T-helper 22 cell (primary cell): Measurements from ENCODE around the gene SMYD5.

Experiments
- DNase-seq: peaks from one replicate; pipeline ENCODE4 v3.0.0-alpha.2; 2020; ENCODE audit warnings: low read depth

The SMYD5 gene

DNA sequence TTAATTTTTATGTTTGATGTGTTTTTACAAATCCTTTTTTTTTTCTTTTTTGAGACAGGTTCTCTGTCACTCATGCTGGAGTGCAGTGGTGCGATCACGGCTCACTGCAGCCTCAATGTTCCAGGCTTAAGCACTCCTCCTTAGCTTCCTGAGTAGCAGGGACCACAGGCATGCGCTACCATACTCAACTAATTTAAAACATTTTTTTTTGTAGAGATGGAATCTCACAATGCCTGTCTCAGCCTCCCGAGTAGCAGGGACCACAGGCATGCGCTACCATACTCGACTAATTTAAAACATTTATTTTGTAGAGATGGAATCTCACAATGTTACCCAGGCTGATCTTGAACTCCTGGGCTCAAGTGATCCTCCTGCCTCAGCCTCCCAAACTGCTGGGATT, 8.4 kb upstream of the SMYD5 start:
- DNase-seq = no peak

GRCh38 chr2:73208258-73208657, 5.8 kb upstream of the SMYD5 start:
- no peak for DNase-seq

GRCh38 chr2:73210019-73210418, 4.0 kb upstream of the SMYD5 start:
- DNase-seq = no peak

- no peak for DNase-seq
Observed at GRCh38 chr2:73210696-73211095, 3.3 kb upstream of the SMYD5 start.

DNA sequence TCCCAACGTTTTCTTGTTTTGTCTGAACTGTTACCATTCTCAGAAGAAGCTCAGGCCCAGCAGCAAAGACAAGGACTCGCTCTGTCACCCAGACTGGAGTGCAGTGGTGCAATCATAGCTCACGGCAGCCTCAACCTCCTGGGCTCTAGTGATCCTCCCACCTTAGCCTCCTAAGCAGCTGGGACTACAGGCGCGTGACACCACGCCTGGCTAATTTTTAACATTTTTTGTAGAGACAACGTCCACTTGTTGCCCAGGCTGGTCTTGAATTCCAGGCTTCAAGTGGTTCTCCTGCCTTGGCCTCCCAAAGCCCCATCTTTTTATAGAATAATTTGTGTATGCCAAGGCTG, 2.0 kb upstream of the SMYD5 start:
- DNase-seq = no peak

- peak; percentile 30 for DNase-seq
Observed at GRCh38 chr2:73212448-73213176, 1.4 kb upstream of the SMYD5 start.

DNA sequence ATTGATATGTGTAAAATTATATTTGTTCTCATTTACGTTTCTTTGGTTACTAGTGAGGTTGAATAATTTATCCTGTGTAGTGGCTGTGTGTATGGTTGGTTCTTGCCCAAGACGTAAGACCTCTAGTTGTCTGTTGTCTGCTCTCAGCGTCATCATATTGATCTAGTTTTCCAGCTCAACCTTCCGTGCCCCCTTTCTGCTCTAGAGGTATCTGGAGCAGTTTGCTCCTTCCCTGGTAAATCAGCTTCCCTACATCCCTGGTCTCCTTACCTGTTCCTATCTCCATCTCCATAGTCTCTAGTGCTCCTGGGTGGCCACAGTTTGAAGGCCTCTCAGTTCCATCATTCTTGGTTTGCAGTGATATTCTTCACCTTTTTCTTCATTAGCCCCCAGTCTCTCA, 1.2 kb downstream of the SMYD5 start:
- DNase-seq = no peak

GRCh38 chr2:73217160-73217559, 3.1 kb downstream of the SMYD5 start:
- DNase-seq = no peak

DNA sequence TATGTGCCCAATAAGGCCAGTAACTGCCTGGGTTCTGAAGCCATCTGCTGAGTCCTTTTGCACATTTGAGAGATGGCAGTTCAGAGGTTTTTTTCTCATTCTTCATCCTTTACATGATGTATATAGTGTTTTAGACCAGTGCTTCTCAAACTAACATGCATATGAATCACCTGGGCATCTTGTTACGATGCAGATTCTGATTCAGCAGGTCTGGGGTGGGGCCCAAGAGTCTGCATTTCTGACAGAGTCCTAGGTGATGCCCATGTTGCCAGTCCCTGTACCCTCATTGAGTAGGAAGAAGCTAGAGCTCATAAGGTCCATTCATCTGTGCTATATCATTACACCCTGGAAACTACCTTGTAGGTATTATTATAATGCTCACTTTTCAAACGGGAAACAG, 3.8 kb downstream of the SMYD5 start:
- no peak for DNase-seq

GRCh38 chr2:73218298-73218697, 4.3 kb downstream of the SMYD5 start:
- DNase-seq = no peak

DNA sequence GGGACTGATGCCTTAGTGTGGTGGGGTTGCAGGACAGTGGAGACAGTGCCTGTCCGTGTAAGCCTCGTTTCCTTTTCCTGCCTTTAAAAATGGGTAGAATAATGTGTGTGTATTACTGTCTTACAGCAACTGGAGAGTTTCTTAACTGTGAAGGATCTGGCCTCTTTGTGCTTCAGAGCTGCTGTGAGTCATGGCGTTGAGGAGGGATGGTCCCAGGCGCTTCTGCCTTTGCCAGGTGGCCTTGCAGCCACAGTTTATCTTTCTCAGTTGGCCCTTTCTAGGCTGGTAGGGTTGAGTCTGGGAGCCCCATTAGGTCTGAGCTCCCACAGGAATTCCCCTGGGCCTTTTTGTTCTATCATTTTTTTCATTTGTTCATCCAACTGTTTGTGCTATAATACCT, 9.8 kb downstream of the SMYD5 start:
- no peak for DNase-seq

GRCh38 chr2:73225513-73226360, 11.7 kb downstream of the SMYD5 start:
- no peak for DNase-seq

GRCh38 chr2:73227086-73227485, 13.0 kb downstream of the SMYD5 start:
- no peak for DNase-seq

- no peak for DNase-seq
Observed at GRCh38 chr2:73228631-73229030, 14.6 kb downstream of the SMYD5 start.

- no peak for DNase-seq
Observed at GRCh38 chr2:73232403-73233153, 18.5 kb downstream of the SMYD5 start.

GRCh38 chr2:73233154-73233931, 19.3 kb downstream of the SMYD5 start, which contains the start of gene PRADC1:
Gene PRADC1, minus strand, starts transcription at chr2:73233239. Its CDS starts 79 bp downstream, at chr2:73233160.
- DNase-seq = peak; percentile 95

DNA sequence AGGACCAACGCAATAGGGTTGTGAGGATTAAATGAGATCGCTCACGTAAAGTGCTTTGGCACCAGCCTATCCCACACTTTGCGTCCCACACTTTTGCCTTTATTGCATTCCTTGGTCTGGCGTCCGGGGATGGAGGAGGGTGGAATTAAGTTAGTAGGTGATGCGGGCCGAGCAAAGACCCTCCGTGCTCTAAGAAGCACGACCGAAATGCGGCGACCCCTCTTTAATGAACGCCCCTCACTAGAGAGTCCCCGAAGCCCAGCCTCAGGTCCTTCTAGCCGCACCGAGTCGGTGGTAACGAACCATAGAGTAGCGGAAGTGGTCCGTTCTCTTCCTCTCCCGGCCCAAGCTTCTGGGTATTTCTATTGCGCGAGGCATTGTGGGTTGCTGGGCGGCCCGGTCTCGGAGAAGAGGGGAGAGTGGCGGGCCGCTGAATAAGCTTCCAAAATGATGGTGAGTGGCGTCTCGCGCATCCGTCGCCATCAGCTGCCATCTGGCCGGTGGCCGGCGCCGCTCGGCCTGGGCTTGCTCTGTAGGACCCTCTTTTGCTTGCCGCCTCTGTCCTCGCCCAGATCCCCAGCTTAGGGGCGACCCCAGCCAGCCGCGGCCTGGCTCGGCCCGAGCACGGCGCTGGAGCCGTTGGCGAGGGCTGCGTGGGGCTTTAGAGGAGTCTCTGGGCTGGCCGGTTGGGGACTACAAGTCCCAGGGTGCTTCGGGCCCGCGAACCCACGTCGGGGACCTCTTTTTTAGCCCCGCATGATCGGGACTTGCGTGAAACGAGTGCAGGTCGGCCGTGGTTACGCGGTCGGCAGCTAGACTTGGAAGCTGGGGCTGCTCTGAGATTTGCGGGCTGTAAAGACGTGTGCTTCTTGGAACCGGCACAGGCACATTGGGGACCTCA, 20.1 kb downstream of the SMYD5 start, which contains the start of gene CCT7:
TSS of gene CCT7 (plus strand) at position 377 of the 901 bp plus-strand sequence. CDS start at position 448, 71 bp downstream.
- peak; percentile 84 for DNase-seq

DNA sequence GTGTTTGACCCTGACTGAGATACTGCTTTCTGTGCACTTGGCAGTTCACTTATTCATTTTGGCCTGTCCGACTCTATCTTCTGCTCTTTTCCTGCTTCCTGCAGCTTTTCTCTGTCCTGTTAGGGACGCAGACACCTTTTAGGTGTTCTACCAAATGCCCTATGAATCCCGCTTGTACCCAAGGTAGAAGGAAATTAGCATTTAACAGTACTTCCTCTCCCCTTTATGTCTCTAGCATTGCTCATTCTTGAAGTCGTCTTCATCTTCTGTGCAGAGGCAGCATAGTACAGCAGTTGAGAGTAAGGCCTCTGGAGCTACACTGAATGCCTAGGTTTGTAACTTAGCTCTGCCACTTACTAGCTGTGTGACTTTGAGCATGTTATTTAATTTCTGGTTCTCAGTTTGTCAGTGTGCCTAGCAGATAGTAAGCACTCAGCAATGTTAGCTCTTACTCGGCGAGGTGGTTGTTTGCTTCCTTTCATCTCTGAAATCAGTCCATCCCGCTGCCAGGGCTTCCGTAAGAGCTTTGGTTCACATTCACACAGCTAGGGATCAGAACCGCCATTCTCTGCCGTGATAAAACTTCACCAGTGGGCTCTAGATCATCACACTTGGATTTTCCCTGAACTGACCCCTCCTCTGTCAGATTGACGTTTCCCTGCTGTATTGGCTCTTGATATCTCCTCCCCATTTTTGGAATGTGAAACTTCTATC, 21.4 kb downstream of the SMYD5 start:
- DNase-seq = no peak

DNA sequence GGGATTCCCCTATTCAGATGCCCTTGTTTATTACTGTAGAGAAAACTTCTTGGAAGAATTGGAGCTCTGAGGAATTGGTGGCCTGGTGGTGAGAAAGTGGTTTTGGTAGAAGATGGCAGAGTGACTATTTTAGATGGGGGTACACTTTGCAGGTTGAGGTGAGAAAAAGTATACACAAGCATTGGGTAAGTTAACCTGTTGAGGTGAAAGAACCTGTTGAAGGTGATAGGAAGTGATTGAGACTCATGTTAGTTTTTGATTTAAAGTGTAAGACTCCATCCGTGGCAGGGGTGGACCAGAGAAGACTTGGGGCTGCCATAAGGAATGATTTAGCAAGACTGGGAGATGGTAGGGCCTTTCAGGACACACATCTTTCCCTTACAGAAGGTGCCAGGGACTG, 23.1 kb downstream of the SMYD5 start:
- DNase-seq = no peak

DNA sequence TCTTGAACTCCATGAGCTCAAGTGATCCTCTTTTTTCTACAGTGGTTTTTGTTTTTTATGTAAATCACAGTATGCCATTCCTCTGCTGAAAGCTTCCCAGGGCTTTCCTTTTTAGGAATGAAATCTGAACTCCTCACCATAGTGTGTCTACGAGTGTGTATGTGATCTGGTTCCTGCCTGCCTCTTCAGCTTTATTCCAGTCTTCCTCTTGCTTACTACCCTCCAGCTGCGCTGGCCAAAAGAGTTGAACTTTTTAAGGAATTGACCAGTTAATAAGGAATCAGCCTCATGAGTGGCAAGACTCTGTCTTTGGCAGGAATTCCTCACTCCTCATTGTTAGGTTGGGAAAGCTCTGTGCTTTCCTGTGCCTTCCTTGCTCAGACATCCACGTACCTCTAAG, 24.1 kb downstream of the SMYD5 start:
- DNase-seq = no peak
